Prostate gland (tissue), 2 donors: ENCODE measurements around the gene DNAJC1. TPM values are rescaled to one million over a fixed set of nuclear protein-coding genes. Genes with fewer than 3 reads are reported as not detected.
A peak's percentile ranks its signal among the peaks of the same experiment; 100 is the strongest.

Experiments
- DNase-seq: peaks from one replicate; pipeline ENCODE4 v3.0.0-alpha.2; 2019; ENCODE audit warnings: low spot score
- H3K27ac ChIP-seq, 2 donors: fragments of 200-600 bp; sonication (generic); 2 replicates each; pipeline ENCODE4 v1.5.1; 2017 to 2019
- H3K27me3 ChIP-seq: fragments of 200-600 bp; sonication (generic); replicated peaks from 2 replicates; pipeline ENCODE4 v1.5.1; 2019; ENCODE audit not compliant: insufficient read depth
- H3K36me3 ChIP-seq, 2 donors: fragments of 200-600 bp; sonication (generic); 1 replicate in 1 of 2; 2 replicates in 1 of 2; pipeline versions ENCODE4 v1.5.1 to v1.8.1; 2017 to 2019
- H3K4me1 ChIP-seq: fragments of 200-600 bp; sonication (generic); replicated peaks from 2 replicates; pipeline ENCODE4 v1.5.1; 2019
- H3K4me3 ChIP-seq, 2 donors: fragments of 200-600 bp; sonication (generic); 2 replicates each; pipeline ENCODE4 v1.5.1; 2017 to 2019
- H3K9me3 ChIP-seq: fragments of 200-600 bp; sonication (generic); 2 replicates; pipeline ENCODE4 v1.5.1; 2017
- POLR2A ChIP-seq: fragments of 450-650 bp; IDR thresholded peaks from one replicate; pipeline ENCODE4 v1.6.1; 2016; ENCODE audit warnings: antibody characterized with exemption, mild to moderate bottlenecking
- POLR2AphosphoS5 ChIP-seq: sonication (generic); formaldehyde crosslinking; IDR thresholded peaks from one replicate; pipeline ENCODE4 v1.6.1; 2017; ENCODE audit warnings: antibody characterized with exemption
- WGBS: methylation state at CpG from one replicate; pipeline ENCODE4 v1.1.5; 2018; 5-methylcytosine and 5-hydroxymethylcytosine counted together
- intact Hi-C: fragments of 100-400 bp; cut with DNase I; formaldehyde crosslinking; loops from one replicate; pipeline ENCODE4 v1.14.2; 2022
- total RNA-seq, 2 donors: library from RNA; depleted of rRNA; stranded (reverse); fragments of >200 nt; gene quantifications; one replicate each; pipeline ENCODE4 v1.1.0, GENCODE V29; 2016
- TF ChIP-seq, protein P1 (sequence below), 4 experiments: fragments of 200-600 bp in 2 of 4; fragments of 450-650 bp in 2 of 4; sonication (generic) in 2 of 4; IDR thresholded peaks; 1 replicate in 3 of 4; 2 replicates in 1 of 4; pipeline ENCODE4 v1.5.1; 2016 to 2019; ENCODE audit warnings: antibody characterized with exemption in 4 of 4, mild to moderate bottlenecking in 2 of 4, moderate library complexity in 2 of 4

Gene DNAJC1
- total RNA-seq, 2 donors from 2014 or later, result 62.8 to 89.3 TPM

GRCh38 chr10:21961847-21962246 lies 41.7 kb downstream of the DNAJC1 start:
- Histone ChIP-seq H3K4me1 (no peaks in the 10 kb centered on the region), H3K27ac (no peak overlapping the region), H3K4me3 (no peak overlapping the region), H3K9me3 (no peaks in the 10 kb centered on the region), H3K27me3 (no peaks in the 10 kb centered on the region), H3K36me3 (no peaks in the 10 kb centered on the region)
- no peak for TF ChIP-seq POLR2AphosphoS5
- TF ChIP-seq, protein P1, sequence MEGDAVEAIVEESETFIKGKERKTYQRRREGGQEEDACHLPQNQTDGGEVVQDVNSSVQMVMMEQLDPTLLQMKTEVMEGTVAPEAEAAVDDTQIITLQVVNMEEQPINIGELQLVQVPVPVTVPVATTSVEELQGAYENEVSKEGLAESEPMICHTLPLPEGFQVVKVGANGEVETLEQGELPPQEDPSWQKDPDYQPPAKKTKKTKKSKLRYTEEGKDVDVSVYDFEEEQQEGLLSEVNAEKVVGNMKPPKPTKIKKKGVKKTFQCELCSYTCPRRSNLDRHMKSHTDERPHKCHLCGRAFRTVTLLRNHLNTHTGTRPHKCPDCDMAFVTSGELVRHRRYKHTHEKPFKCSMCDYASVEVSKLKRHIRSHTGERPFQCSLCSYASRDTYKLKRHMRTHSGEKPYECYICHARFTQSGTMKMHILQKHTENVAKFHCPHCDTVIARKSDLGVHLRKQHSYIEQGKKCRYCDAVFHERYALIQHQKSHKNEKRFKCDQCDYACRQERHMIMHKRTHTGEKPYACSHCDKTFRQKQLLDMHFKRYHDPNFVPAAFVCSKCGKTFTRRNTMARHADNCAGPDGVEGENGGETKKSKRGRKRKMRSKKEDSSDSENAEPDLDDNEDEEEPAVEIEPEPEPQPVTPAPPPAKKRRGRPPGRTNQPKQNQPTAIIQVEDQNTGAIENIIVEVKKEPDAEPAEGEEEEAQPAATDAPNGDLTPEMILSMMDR (IDR thresholded peaks at IDR 0.05), result no peak
- intact Hi-C loops, result no loop called here
- no peak for DNase-seq

- no peaks in the 10 kb centered on the region for H3K27me3 ChIP-seq
- H3K4me3 ChIP-seq, result no peak overlapping the region
- no peak overlapping the region for H3K27ac ChIP-seq
- H3K9me3 ChIP-seq, result no peaks in the 10 kb centered on the region
- intact Hi-C loops, result no loop called here
- DNase-seq, result no peak
- H3K36me3 ChIP-seq, result no peaks in the 10 kb centered on the region
- no peak for TF ChIP-seq POLR2A
- no peak for TF ChIP-seq POLR2AphosphoS5
- TF ChIP-seq, protein P1 (IDR thresholded peaks at IDR 0.05), result peak in 1 of 4 experiments; percentile 29
- no peaks in the 10 kb centered on the region for H3K4me1 ChIP-seq
- WGBS, result 89% methylated on average over 2 of the region's 2 CpGs
These were observed 43.5 kb downstream of the DNAJC1 start for GRCh38 chr10:21959998-21960397.

DNA sequence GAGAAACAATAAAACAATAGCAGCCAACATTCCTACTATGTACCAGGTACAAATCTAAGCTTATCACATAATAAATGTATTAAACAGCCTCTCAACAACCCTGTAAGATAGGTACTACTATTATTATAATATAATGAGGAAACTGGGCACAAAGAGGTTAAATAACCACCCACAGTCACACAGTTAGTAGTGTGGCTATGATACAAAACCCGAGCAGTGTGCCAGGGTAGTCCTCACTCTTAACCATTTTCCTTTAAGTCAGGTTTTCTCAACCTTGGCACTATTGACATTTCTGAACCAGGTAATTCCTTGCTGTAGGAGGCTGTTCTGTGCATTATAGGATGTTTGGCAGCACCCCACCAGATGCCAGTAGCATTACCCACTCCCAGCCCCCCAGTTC lies 48.8 kb downstream of the DNAJC1 start:
- no peak overlapping the region for H3K4me3 ChIP-seq
- no peaks in the 10 kb centered on the region for H3K9me3 ChIP-seq
- TF ChIP-seq POLR2AphosphoS5, result no peak
- TF ChIP-seq, protein P1 (IDR thresholded peaks at IDR 0.05), result no peak
- TF ChIP-seq POLR2A, result no peak
- no peaks in the 10 kb centered on the region for H3K27me3 ChIP-seq
- 52% methylated on average over 1 of the region's 1 CpG for WGBS
- no peak for DNase-seq
- no peaks in the 10 kb centered on the region for H3K36me3 ChIP-seq
- intact Hi-C loops, result loop anchor here (5.0 kb wide), 1 partner anchor 457 kb away; no protein-coding TSS in a partner anchor
- H3K27ac ChIP-seq, result no peak overlapping the region
- H3K4me1 ChIP-seq, result no peaks in the 10 kb centered on the region

GRCh38 chr10:21954132-21954531 lies 49.4 kb downstream of the DNAJC1 start:
- H3K27ac ChIP-seq, result no peak overlapping the region
- no peak overlapping the region for H3K4me3 ChIP-seq
- no peaks in the 10 kb centered on the region for H3K27me3 ChIP-seq
- H3K9me3 ChIP-seq, result no peaks in the 10 kb centered on the region
- H3K36me3 ChIP-seq, result no peaks in the 10 kb centered on the region
- no peaks in the 10 kb centered on the region for H3K4me1 ChIP-seq
- intact Hi-C loops, result loop anchor here (5.0 kb wide), 1 partner anchor 457 kb away; no protein-coding TSS in a partner anchor
- no peak for DNase-seq
- TF ChIP-seq, protein P1 (IDR thresholded peaks at IDR 0.05), result no peak
- TF ChIP-seq POLR2AphosphoS5, result no peak
- TF ChIP-seq POLR2A, result no peak
- 60% methylated on average over 5 of the region's 5 CpGs for WGBS

DNA sequence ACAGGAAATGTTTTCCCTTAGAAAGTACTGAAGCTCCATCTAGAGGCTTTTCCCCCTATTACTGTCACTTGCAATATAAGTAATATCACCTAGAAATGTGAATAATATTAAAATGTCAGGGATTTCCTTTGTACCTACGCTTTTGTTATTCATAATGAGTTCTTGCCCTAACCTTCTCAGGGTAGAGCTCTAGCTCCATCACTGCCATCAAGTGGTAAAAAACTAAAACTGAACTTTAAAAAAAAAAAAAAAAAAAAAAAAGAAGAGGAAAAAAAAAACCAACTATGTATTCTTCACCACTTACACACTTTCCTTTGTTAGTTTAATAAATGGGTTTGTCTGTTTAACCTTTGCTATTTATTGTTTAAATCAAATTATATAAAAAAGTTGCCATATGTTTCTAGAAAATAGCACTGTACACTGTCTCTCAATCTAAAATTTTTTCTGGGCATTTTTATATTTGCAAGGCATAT lies 49.9 kb downstream of the DNAJC1 start:
- Histone ChIP-seq H3K27me3 (no peaks in the 10 kb centered on the region), H3K27ac (no peak overlapping the region), H3K4me3 (no peak overlapping the region), H3K9me3 (no peaks in the 10 kb centered on the region), H3K4me1 (no peaks in the 10 kb centered on the region), H3K36me3 (no peaks in the 10 kb centered on the region)
- TF ChIP-seq, protein P1 (IDR thresholded peaks at IDR 0.05), result peak in 2 of 4 experiments; percentile 20 to 40
- TF ChIP-seq POLR2A, result no peak
- 3% methylated on average over 1 of the region's 1 CpG for WGBS
- DNase-seq, result no peak
- intact Hi-C loops, result loop anchor here (5.0 kb wide), 1 partner anchor 456 kb away; no protein-coding TSS in a partner anchor
